ENCODE results near the gene WRAP53. TPM values are rescaled to one million over a fixed set of nuclear protein-coding genes. Genes with fewer than 3 reads are reported as not detected.

The WRAP53 gene
- total and polyA plus RNA-seq, 2 donors (not counting 1 experiment from before 2014, with no cell fraction given) = 13.1 to 18.2 TPM

DNA sequence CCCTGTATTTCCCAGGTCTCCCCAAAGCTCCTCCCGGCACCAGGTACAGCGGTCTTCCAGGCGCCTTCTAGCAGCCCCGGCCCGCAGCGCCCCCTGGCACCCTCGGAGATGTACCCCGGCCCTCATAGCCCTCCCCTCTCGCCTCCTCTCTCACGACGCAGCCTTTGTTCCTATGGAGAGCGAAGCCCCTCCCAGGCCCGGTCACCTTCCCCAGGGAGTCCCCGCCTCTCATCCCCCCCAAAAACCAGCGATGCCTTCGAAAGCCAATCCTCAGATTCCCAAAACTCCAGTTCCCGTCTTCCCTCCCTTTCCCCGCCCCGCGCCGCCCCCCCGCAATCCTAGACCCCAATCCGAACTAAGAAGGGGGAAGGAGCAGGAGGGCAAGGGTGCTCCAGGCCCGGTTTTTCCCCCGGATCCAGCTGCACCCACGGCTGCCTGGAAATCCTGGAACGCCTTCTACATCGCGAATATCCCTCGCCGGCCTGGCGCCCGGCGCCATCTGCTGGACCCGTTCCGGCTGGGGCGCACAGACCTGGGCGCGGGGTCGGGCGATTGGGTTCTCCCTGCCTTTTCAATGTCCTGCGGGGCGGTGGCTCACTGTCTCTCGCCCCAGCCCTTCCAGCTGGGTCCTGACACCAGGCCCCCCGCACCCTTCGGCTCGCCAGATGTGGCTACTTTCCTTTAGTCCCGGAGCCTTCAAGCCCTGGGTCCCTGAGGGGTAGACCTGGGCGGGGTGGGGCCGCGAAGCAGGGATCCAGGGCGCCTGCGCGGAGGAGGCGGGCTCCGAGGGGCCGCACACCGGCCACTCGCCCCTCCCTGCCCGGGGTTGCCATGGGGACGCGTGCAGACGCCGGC lies 28.9 kb downstream of the WRAP53 start, which contains the start of gene DNAH2:
DNAH2 (plus strand) TSS at position 844 of the 855 bp plus-strand sequence. CDS start 1,991 bp downstream, outside the sequence.
- Histone ChIP-seq H3K27me3 (replicated peaks in 1 of 4; ENCODE audit: control extremely low read depth in 1 of 4, control insufficient read depth in 3 of 4, insufficient read depth in 4 of 4, low read length in 3 of 4) (peaks cover 0 to 80% (median 42%) of the 10 kb centered on the region in 4 experiments), H3K4me2 (replicated peaks; ENCODE audit: low read depth, low read length, poor library complexity, severe bottlenecking) (peak within 1 kb of the TSS; percentile 92), H3K27ac (ENCODE audit: low read length in 2 of 2) (no peak within 1 kb of the TSS), H3K9me3 (ENCODE audit: control extremely low read depth in 1 of 3, control insufficient read depth in 2 of 3, insufficient read depth in 1 of 3, low read length in 2 of 3) (peaks cover 0 to 3% (median 0%) of the 10 kb centered on the region in 3 donors), H4K20me1 (ENCODE audit: control insufficient read depth, insufficient read depth, low read length, poor library complexity, severe bottlenecking) (no peaks in the 10 kb centered on the region), H2AFZ (ENCODE audit: insufficient read depth, low read depth, low read length, poor library complexity, severe bottlenecking) (peak within 1 kb of the TSS; percentile 79), H3K79me2 (ENCODE audit: control insufficient read depth, insufficient read depth, low read length) (no peaks in the 10 kb centered on the region), H3K4me3 (ENCODE audit: control extremely low read depth in 1 of 5, extremely low read depth in 1 of 5, insufficient read depth in 1 of 5, low read depth in 2 of 5, low read length in 4 of 5) (peak within 1 kb of the TSS in 4 of 5 experiments; percentile 28 to 63 (median 43)), H3K4me1 (ENCODE audit: control insufficient read depth in 2 of 2, insufficient read depth in 2 of 2, low read length in 2 of 2) (peaks cover 20 to 26% of the 10 kb centered on the region in 2 donors), H3K9ac (ENCODE audit: low read length) (peak within 1 kb of the TSS; percentile 61), H3K36me3 (replicated peaks in 1 of 2; ENCODE audit: control extremely low read depth in 1 of 2, control insufficient read depth in 1 of 2, extremely low read depth in 1 of 2, insufficient read depth in 2 of 2, low read length in 1 of 2) (no peaks in the 10 kb centered on the region)
- Mint-ChIP-seq H3K4me3 (peak within 1 kb of the TSS; percentile 83), H3K27me3 (peaks cover 70% of the 10 kb centered on the region), H3K27ac (no peak within 1 kb of the TSS), H3K4me1 (peaks cover 24% of the 10 kb centered on the region), H3K9me3 (ENCODE audit: insufficient read depth) (no peaks in the 10 kb centered on the region)
- peak; percentile 80 for ATAC-seq (ENCODE audit: low read depth)
- peak; percentile 57 for DNase-seq
- intact Hi-C loops (cut with micrococcal nuclease) = no loop called here
- CTCF ChIA-PET = interaction anchor here (1.2 kb wide), 1 partner anchor 11 kb away, joined by 3 read pairs; no protein-coding TSS in a partner anchor
- POLR2A ChIA-PET = interaction anchor here (0.7 kb wide), 1 partner anchor 12 kb away, joined by 6 read pairs; the partner anchor contains the start of gene EFNB3
- TF ChIP-seq EZH2 (IDR thresholded peaks at IDR 0.05; ENCODE audit: borderline replicate concordance, insufficient read depth, low read depth, low read length, poor library complexity, severe bottlenecking) (no peak), CTCF (IDR thresholded peaks at IDR 0.05) (no peak)
- WGBS (ENCODE audit: insufficient coverage) = under 1% methylated on average over 64 of the region's 64 CpGs
